GM18499 (cell line): ENCODE results near the gene COL1A1.

Experiments used
- ATAC-seq: cut with Tn5 transposase; IDR thresholded peaks from one replicate; pipeline ENCODE4 v1.9.1; 2021; ENCODE audit warnings: moderate number of reproducible peaks; ENCODE audit not compliant: insufficient read depth, unreplicated experiment

COL1A1 gene

GRCh38 chr17:50201276-50201854, at the start of gene COL1A1:
TSS of gene COL1A1 (minus strand) at chr17:50201631. CDS start at chr17:50201513, 118 bp downstream.
- no peak for ATAC-seq

GRCh38 chr17:50248255-50248654, 46.8 kb upstream of the COL1A1 start:
- ATAC-seq: no peak

GRCh38 chr17:50244771-50245170, 43.3 kb upstream of the COL1A1 start:
- no peak for ATAC-seq

GRCh38 chr17:50241431-50241830, 40.0 kb upstream of the COL1A1 start:
- no peak for ATAC-seq

- no peak for ATAC-seq
These were observed 39.4 kb upstream of the COL1A1 start for GRCh38 chr17:50240851-50241250.

- ATAC-seq: no peak
These were observed 38.5 kb upstream of the COL1A1 start for GRCh38 chr17:50239937-50240336.

- ATAC-seq: no peak
These were observed 37.3 kb upstream of the COL1A1 start for GRCh38 chr17:50238601-50239280.

- ATAC-seq: no peak
These were observed 36.5 kb upstream of the COL1A1 start for GRCh38 chr17:50237901-50238300.

- no peak for ATAC-seq
These were observed 33.1 kb upstream of the COL1A1 start for GRCh38 chr17:50234581-50234980.

- ATAC-seq: no peak
These were observed 24.3 kb upstream of the COL1A1 start for GRCh38 chr17:50225701-50226240.

- ATAC-seq: no peak
These were observed 21.5 kb upstream of the COL1A1 start for GRCh38 chr17:50222922-50223321.

GRCh38 chr17:50221864-50222545, 20.6 kb upstream of the COL1A1 start:
- no peak for ATAC-seq

- no peak for ATAC-seq
These were observed 19.9 kb upstream of the COL1A1 start for GRCh38 chr17:50221266-50221863.

GRCh38 chr17:50220811-50221210, 19.4 kb upstream of the COL1A1 start:
- no peak for ATAC-seq

- ATAC-seq: no peak
These were observed 18.6 kb upstream of the COL1A1 start for GRCh38 chr17:50219939-50220465.

GRCh38 chr17:50219342-50219741, 17.9 kb upstream of the COL1A1 start:
- no peak for ATAC-seq

GRCh38 chr17:50218771-50219315, 17.4 kb upstream of the COL1A1 start:
- no peak for ATAC-seq

GRCh38 chr17:50218071-50218759, 16.8 kb upstream of the COL1A1 start:
- ATAC-seq: no peak

- ATAC-seq: no peak
These were observed 16.2 kb upstream of the COL1A1 start for GRCh38 chr17:50217591-50217990.
